Osteoblast (primary cell): Measurements from ENCODE around the gene CDH10. TPM values are rescaled to one million over a fixed set of nuclear protein-coding genes. Genes with fewer than 3 reads are reported as not detected.

Experiments used
- DNase-seq: peaks from one replicate; pipeline ENCODE4 v3.0.0; 2011; ENCODE audit warnings: low spot score, mixed read lengths; ENCODE audit not compliant: insufficient read length; ENCODE audit errors: missing footprints
- H2AFZ ChIP-seq: 2 replicates; pipeline ENCODE4 v1.6.0; 2011; ENCODE audit warnings: mild to moderate bottlenecking, low read length
- H3K27ac ChIP-seq: 2 replicates; pipeline ENCODE4 v1.5.1; 2011; ENCODE audit warnings: mild to moderate bottlenecking, low read depth, low read length, moderate library complexity
- H3K27me3 ChIP-seq: 2 replicates; pipeline ENCODE4 v1.6.0; 2012; ENCODE audit warnings: mild to moderate bottlenecking, control low read depth, inconsistent platforms, low read length, moderate library complexity; ENCODE audit not compliant: insufficient read depth
- H3K36me3 ChIP-seq: 2 replicates; pipeline ENCODE4 v1.5.1; 2011; ENCODE audit warnings: mild to moderate bottlenecking, low read length, control low read depth, moderate library complexity; ENCODE audit not compliant: insufficient read depth
- H3K4me1 ChIP-seq: 2 replicates; pipeline ENCODE4 v1.5.1; 2011; ENCODE audit warnings: mild to moderate bottlenecking, low read length, control low read depth, moderate library complexity; ENCODE audit not compliant: insufficient read depth
- H3K4me2 ChIP-seq: 2 replicates; pipeline ENCODE4 v1.6.0; 2011; ENCODE audit warnings: mild to moderate bottlenecking, low read length; ENCODE audit not compliant: insufficient read depth
- H3K4me3 ChIP-seq: fragments of 200-600 bp; sonication (generic); 3 replicates; pipeline ENCODE4 v1.5.1; 2012; ENCODE audit warnings: mild to moderate bottlenecking, low read length, inconsistent platforms; ENCODE audit not compliant: insufficient read depth
- H3K79me2 ChIP-seq: 2 replicates; pipeline ENCODE4 v1.6.0; 2012; ENCODE audit warnings: mild to moderate bottlenecking, low read length, control low read depth, inconsistent platforms; ENCODE audit not compliant: insufficient read depth
- H3K9me3 ChIP-seq: 2 replicates; pipeline ENCODE4 v1.5.1; 2011; ENCODE audit warnings: low read depth, low read length, control low read depth
- H4K20me1 ChIP-seq: 2 replicates; pipeline ENCODE4 v1.6.0; 2012; ENCODE audit warnings: mild to moderate bottlenecking, low read length, control low read depth; ENCODE audit not compliant: insufficient read depth
- total RNA-seq: library from RNA; depleted of rRNA; stranded (reverse); fragments of >200 nt; gene quantifications from 2 replicates; pipeline ENCODE4 v1.2.3, GENCODE V29; 2012
- TF ChIP-seq, protein P1 (sequence below): IDR thresholded peaks from 2 replicates; pipeline ENCODE4 v1.5.1; 2011; ENCODE audit warnings: mild to moderate bottlenecking, low read depth, low read length, moderate library complexity; ENCODE audit errors: extremely low read depth

Gene CDH10
- total RNA-seq, 1 donor: not detected

DNA sequence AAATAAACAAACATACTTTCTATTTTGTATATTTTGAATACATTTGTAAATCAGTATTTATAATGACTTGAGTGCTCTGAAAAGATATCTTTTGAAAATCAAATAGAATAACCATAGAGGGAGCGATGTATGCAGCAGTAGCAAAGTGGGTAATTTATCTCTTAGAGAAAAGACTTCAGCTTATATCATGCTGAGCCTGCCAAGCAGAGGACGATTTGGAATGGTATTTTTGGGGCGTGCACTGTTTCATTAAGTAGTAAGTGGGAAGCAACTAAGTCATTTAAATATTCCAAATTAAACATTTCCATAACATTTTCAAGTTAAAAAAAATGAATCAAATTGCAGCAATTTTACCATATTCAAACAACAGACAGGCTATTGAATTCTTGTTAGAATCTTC lies 147.6 kb downstream of the CDH10 start:
- no peak overlapping the region for H3K4me3 ChIP-seq

DNA sequence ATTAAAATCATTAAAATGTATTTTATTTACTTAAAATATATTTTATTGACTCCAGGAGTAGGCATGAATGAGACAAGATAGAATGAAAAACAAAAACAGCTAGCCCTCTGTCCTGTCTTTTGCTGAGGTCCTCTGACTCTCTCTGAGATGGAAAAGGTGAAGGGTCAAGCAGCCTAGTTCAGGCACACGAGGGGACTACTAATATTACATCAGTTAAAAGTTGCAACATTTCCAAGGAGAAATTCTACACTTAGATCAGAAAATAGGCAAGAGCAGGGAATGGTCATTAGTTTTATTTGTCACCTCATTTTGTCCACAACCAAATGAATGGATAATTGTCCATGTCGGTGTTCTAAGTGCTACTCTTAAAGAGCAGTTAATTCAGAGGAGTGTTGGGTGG lies 148.5 kb downstream of the CDH10 start:
- H3K9me3 ChIP-seq: peaks cover 2% of the 10 kb centered on the region

More for the DNA sequence above, 147.6 kb downstream of the CDH10 start:
- Histone ChIP-seq H3K9me3 (peaks cover 2% of the 10 kb centered on the region), H3K27me3 (no peaks in the 10 kb centered on the region), H3K36me3 (no peaks in the 10 kb centered on the region), H4K20me1 (no peaks in the 10 kb centered on the region), H3K4me1 (no peaks in the 10 kb centered on the region), H3K27ac (no peak overlapping the region), H2AFZ (no peak overlapping the region), H3K79me2 (no peaks in the 10 kb centered on the region), H3K4me2 (no peak overlapping the region)
- TF ChIP-seq, protein P1, sequence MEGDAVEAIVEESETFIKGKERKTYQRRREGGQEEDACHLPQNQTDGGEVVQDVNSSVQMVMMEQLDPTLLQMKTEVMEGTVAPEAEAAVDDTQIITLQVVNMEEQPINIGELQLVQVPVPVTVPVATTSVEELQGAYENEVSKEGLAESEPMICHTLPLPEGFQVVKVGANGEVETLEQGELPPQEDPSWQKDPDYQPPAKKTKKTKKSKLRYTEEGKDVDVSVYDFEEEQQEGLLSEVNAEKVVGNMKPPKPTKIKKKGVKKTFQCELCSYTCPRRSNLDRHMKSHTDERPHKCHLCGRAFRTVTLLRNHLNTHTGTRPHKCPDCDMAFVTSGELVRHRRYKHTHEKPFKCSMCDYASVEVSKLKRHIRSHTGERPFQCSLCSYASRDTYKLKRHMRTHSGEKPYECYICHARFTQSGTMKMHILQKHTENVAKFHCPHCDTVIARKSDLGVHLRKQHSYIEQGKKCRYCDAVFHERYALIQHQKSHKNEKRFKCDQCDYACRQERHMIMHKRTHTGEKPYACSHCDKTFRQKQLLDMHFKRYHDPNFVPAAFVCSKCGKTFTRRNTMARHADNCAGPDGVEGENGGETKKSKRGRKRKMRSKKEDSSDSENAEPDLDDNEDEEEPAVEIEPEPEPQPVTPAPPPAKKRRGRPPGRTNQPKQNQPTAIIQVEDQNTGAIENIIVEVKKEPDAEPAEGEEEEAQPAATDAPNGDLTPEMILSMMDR: no peak
- no peak for DNase-seq

DNA sequence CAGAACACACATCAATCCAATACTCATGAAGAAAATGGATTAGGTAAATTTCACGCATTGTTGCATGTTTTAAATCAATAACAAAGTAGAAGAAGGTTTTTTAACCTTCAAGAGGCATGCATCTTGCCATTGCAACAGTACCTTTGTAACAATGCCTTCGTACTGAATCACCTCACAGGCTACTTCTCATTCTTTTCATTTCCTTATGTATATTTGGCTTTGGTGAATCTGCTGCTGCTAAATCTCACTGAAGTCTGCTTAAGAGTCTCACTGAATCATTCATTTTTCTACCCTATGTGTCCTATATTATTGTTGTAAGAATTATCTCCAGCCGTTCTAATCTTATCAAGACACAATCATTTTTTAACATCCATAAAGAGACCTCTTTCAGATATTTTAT lies 152.5 kb downstream of the CDH10 start:
- Histone ChIP-seq H4K20me1 (no peaks in the 10 kb centered on the region), H3K27me3 (no peaks in the 10 kb centered on the region), H3K27ac (no peak overlapping the region), H3K4me3 (no peak overlapping the region), H3K9me3 (peaks cover 4% of the 10 kb centered on the region), H2AFZ (no peak overlapping the region), H3K79me2 (no peaks in the 10 kb centered on the region), H3K4me1 (no peaks in the 10 kb centered on the region), H3K4me2 (no peak overlapping the region), H3K36me3 (no peaks in the 10 kb centered on the region)
- DNase-seq: no peak
- TF ChIP-seq, protein P1: no peak

More for the DNA sequence above, 148.5 kb downstream of the CDH10 start:
- Histone ChIP-seq H3K4me1 (no peaks in the 10 kb centered on the region), H3K27me3 (no peaks in the 10 kb centered on the region), H3K4me3 (no peak overlapping the region), H3K4me2 (no peak overlapping the region), H3K36me3 (no peaks in the 10 kb centered on the region), H2AFZ (no peak overlapping the region), H3K27ac (no peak overlapping the region), H3K79me2 (no peaks in the 10 kb centered on the region), H4K20me1 (no peaks in the 10 kb centered on the region)
- no peak for DNase-seq
- TF ChIP-seq, protein P1: no peak

DNA sequence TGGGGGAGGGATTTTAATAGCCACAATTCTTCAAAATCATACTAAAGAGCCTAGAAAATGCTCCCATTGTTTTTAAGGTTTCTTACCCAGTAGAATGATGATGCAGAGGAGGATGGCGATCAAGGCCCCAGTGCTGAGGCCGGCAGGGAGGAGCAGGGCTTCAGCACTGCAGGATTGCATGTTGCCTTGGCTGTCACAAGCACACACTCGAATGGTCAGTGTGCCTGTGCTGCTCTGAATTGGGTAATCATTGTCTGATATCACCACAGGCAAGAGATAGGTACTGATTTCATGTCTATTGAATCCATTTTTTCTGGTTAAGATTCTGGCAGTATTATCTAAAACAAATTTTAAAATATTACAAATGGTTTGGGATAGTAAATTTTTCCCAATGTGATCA lies 153.3 kb downstream of the CDH10 start:
- H3K79me2 ChIP-seq: no peaks in the 10 kb centered on the region
- no peak overlapping the region for H3K4me3 ChIP-seq
- no peaks in the 10 kb centered on the region for H4K20me1 ChIP-seq
- H3K36me3 ChIP-seq: no peaks in the 10 kb centered on the region
- H3K4me1 ChIP-seq: no peaks in the 10 kb centered on the region
- H3K27me3 ChIP-seq: no peaks in the 10 kb centered on the region
- no peak overlapping the region for H3K4me2 ChIP-seq
- DNase-seq: no peak
- H3K9me3 ChIP-seq: peaks cover 4% of the 10 kb centered on the region
- TF ChIP-seq, protein P1: no peak
- no peak overlapping the region for H2AFZ ChIP-seq
- H3K27ac ChIP-seq: no peak overlapping the region
